Measurements from ENCODE around the gene SEPTIN6.

DNA sequence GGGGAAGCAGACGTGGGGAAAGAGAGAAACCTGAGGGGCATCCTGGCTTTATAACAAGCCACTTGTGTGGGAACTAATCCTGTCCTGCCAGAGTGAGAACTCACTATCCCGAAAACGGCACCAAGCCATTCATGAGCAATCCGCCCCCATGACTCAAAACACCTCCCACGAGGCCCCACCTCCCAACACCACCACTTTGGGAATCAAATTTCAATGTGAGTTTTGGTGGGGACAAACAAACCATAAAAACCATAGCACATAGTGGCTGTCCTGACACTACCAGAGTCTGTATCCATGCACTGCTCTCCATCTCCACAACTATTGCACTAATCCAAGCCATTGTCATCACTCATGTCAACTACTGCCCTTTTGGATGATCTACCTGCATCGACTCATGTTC lies 28.5 kb upstream of the SEPTIN6 start:
- TF ChIP-seq, protein P1, sequence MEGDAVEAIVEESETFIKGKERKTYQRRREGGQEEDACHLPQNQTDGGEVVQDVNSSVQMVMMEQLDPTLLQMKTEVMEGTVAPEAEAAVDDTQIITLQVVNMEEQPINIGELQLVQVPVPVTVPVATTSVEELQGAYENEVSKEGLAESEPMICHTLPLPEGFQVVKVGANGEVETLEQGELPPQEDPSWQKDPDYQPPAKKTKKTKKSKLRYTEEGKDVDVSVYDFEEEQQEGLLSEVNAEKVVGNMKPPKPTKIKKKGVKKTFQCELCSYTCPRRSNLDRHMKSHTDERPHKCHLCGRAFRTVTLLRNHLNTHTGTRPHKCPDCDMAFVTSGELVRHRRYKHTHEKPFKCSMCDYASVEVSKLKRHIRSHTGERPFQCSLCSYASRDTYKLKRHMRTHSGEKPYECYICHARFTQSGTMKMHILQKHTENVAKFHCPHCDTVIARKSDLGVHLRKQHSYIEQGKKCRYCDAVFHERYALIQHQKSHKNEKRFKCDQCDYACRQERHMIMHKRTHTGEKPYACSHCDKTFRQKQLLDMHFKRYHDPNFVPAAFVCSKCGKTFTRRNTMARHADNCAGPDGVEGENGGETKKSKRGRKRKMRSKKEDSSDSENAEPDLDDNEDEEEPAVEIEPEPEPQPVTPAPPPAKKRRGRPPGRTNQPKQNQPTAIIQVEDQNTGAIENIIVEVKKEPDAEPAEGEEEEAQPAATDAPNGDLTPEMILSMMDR (IDR thresholded peaks at IDR 0.05) = no peak
- no peak for TF ChIP-seq EP300 (IDR thresholded peaks at IDR 0.05)
